WTC11 (cell line): Measurements from ENCODE around the gene NUP210.

Source experiments
- AR ChIP-seq: fragments of 250-450 bp; sonication (Bioruptor Pico); IDR thresholded peaks from 2 replicates; pipeline ENCODE4 v1.9.0; 2021; ENCODE audit warnings: mild to moderate bottlenecking
- CREM ChIP-seq: sonication (generic); formaldehyde crosslinking; IDR thresholded peaks from 2 replicates; pipeline ENCODE4 v1.8.1; 2022; ENCODE audit warnings: mild to moderate bottlenecking, missing genetic modification reagents, moderate library complexity
- FOXP1 ChIP-seq: sonication (generic); formaldehyde crosslinking; IDR thresholded peaks from 2 replicates; pipeline ENCODE4 v1.8.0; 2022; ENCODE audit warnings: missing genetic modification reagents, mild to moderate bottlenecking, moderate library complexity, borderline replicate concordance
- NR1H2 ChIP-seq: sonication (generic); formaldehyde crosslinking; IDR thresholded peaks from 2 replicates; pipeline ENCODE4 v1.9.0; 2021; ENCODE audit warnings: mild to moderate bottlenecking, moderate library complexity, missing genetic modification reagents
- SP1 ChIP-seq: sonication (generic); formaldehyde crosslinking; conservative IDR thresholded peaks from 2 replicates; pipeline ENCODE4 v1.8.1; 2022; ENCODE audit warnings: missing genetic modification reagents
- ZNF138 ChIP-seq: sonication (generic); formaldehyde crosslinking; conservative IDR thresholded peaks from 2 replicates; pipeline ENCODE4 v1.8.1; 2022; ENCODE audit warnings: mild to moderate bottlenecking, moderate library complexity, missing genetic modification reagents
- TF ChIP-seq, protein P1 (sequence below): fragments of 200-600 bp; IDR thresholded peaks from 2 replicates; pipeline ENCODE4 v1.8.0; 2022; ENCODE audit warnings: antibody characterized with exemption
- TF ChIP-seq, protein P2 (sequence below): sonication (generic); formaldehyde crosslinking; conservative IDR thresholded peaks from 2 replicates; pipeline ENCODE4 v1.8.1; 2022; ENCODE audit warnings: mild to moderate bottlenecking, missing genetic modification reagents
- TF ChIP-seq, protein P3 (sequence below): sonication (generic); formaldehyde crosslinking; IDR thresholded peaks from 2 replicates; pipeline ENCODE4 v1.8.1; 2022; ENCODE audit warnings: missing genetic modification reagents, borderline replicate concordance
- TF ChIP-seq, protein P4 (sequence below): sonication (generic); formaldehyde crosslinking; IDR thresholded peaks from 2 replicates; pipeline ENCODE4 v1.8.0; 2022; ENCODE audit warnings: missing genetic modification reagents
- TF ChIP-seq, protein P5 (sequence below): sonication (generic); formaldehyde crosslinking; IDR thresholded peaks from 2 replicates; pipeline ENCODE4 v1.8.1; 2022; ENCODE audit warnings: low read depth, missing genetic modification reagents, borderline replicate concordance

DNA sequence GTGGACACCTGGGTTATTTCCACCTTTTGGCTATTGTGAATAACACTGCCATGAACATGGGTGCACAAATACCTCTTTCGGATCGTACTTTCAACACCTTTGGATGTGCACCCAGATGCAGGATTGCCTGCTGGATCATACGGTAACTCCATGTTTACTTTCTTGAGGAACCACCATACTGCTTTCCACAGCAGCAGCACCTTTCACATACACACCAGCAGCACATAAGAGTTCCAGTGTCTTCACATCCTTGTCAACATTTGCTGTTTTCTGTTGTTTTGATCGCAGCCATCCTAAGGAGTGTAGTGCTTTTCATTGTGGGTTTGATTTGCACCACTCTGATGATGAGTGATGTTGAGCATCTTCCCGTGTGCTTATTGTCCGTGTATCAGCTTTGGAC lies 51.3 kb downstream of the NUP210 start:
- TF ChIP-seq, protein P1, sequence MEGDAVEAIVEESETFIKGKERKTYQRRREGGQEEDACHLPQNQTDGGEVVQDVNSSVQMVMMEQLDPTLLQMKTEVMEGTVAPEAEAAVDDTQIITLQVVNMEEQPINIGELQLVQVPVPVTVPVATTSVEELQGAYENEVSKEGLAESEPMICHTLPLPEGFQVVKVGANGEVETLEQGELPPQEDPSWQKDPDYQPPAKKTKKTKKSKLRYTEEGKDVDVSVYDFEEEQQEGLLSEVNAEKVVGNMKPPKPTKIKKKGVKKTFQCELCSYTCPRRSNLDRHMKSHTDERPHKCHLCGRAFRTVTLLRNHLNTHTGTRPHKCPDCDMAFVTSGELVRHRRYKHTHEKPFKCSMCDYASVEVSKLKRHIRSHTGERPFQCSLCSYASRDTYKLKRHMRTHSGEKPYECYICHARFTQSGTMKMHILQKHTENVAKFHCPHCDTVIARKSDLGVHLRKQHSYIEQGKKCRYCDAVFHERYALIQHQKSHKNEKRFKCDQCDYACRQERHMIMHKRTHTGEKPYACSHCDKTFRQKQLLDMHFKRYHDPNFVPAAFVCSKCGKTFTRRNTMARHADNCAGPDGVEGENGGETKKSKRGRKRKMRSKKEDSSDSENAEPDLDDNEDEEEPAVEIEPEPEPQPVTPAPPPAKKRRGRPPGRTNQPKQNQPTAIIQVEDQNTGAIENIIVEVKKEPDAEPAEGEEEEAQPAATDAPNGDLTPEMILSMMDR: no peak
- no peak for TF ChIP-seq CREM
- TF ChIP-seq AR (CRISPR knock-in tag): no peak
- TF ChIP-seq, protein P2, sequence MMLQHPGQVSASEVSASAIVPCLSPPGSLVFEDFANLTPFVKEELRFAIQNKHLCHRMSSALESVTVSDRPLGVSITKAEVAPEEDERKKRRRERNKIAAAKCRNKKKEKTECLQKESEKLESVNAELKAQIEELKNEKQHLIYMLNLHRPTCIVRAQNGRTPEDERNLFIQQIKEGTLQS (CRISPR knock-in tag): no peak
- TF ChIP-seq, protein P3, sequence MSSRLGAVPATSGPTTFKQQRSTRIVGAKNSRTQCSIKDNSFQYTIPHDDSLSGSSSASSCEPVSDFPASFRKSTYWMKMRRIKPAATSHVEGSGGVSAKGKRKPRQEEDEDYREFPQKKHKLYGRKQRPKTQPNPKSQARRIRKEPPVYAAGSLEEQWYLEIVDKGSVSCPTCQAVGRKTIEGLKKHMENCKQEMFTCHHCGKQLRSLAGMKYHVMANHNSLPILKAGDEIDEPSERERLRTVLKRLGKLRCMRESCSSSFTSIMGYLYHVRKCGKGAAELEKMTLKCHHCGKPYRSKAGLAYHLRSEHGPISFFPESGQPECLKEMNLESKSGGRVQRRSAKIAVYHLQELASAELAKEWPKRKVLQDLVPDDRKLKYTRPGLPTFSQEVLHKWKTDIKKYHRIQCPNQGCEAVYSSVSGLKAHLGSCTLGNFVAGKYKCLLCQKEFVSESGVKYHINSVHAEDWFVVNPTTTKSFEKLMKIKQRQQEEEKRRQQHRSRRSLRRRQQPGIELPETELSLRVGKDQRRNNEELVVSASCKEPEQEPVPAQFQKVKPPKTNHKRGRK (CRISPR knock-in tag): no peak
- TF ChIP-seq ZNF138: no peak
- TF ChIP-seq, protein P4, sequence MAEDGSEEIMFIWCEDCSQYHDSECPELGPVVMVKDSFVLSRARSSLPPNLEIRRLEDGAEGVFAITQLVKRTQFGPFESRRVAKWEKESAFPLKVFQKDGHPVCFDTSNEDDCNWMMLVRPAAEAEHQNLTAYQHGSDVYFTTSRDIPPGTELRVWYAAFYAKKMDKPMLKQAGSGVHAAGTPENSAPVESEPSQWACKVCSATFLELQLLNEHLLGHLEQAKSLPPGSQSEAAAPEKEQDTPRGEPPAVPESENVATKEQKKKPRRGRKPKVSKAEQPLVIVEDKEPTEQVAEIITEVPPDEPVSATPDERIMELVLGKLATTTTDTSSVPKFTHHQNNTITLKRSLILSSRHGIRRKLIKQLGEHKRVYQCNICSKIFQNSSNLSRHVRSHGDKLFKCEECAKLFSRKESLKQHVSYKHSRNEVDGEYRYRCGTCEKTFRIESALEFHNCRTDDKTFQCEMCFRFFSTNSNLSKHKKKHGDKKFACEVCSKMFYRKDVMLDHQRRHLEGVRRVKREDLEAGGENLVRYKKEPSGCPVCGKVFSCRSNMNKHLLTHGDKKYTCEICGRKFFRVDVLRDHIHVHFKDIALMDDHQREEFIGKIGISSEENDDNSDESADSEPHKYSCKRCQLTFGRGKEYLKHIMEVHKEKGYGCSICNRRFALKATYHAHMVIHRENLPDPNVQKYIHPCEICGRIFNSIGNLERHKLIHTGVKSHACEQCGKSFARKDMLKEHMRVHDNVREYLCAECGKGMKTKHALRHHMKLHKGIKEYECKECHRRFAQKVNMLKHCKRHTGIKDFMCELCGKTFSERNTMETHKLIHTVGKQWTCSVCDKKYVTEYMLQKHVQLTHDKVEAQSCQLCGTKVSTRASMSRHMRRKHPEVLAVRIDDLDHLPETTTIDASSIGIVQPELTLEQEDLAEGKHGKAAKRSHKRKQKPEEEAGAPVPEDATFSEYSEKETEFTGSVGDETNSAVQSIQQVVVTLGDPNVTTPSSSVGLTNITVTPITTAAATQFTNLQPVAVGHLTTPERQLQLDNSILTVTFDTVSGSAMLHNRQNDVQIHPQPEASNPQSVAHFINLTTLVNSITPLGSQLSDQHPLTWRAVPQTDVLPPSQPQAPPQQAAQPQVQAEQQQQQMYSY (CRISPR knock-in tag): no peak
- TF ChIP-seq FOXP1 (CRISPR knock-in tag): no peak
- TF ChIP-seq, protein P5, sequence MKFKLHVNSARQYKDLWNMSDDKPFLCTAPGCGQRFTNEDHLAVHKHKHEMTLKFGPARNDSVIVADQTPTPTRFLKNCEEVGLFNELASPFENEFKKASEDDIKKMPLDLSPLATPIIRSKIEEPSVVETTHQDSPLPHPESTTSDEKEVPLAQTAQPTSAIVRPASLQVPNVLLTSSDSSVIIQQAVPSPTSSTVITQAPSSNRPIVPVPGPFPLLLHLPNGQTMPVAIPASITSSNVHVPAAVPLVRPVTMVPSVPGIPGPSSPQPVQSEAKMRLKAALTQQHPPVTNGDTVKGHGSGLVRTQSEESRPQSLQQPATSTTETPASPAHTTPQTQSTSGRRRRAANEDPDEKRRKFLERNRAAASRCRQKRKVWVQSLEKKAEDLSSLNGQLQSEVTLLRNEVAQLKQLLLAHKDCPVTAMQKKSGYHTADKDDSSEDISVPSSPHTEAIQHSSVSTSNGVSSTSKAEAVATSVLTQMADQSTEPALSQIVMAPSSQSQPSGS (CRISPR knock-in tag): no peak
- TF ChIP-seq NR1H2 (CRISPR knock-in tag): no peak
- no peak for TF ChIP-seq SP1
